ENCODE data around the gene STK26.

STK26 gene

GRCh38 chrX:132058050-132058449 is 34.9 kb downstream of the STK26 start:
- Histone ChIP-seq H3K4me3 (ENCODE audit: low read depth in 1 of 5, low read length in 5 of 5) (no peak overlapping the region), H3K27ac (ENCODE audit: low read depth, low read length) (no peak overlapping the region), H3K27me3 (ENCODE audit: control insufficient read depth in 5 of 5, insufficient read depth in 4 of 5, low read length in 5 of 5) (peaks cover 0 to 18% (median 6%) of the 10 kb centered on the region in 5 donors), H3K4me1 (ENCODE audit: control insufficient read depth in 5 of 5, insufficient read depth in 5 of 5, low read length in 5 of 5) (no peaks in the 10 kb centered on the region), H3K9me3 (ENCODE audit: control insufficient read depth in 5 of 5, low read length in 5 of 5) (no peaks in the 10 kb centered on the region), H3K36me3 (ENCODE audit: control insufficient read depth in 5 of 5, insufficient read depth in 5 of 5, low read length in 5 of 5) (no peaks in the 10 kb centered on the region), H3K9ac (ENCODE audit: low read length in 5 of 5) (no peak overlapping the region)

GRCh38 chrX:132058975-132059374 is 35.9 kb downstream of the STK26 start:
- H3K4me3 ChIP-seq (ENCODE audit: low read depth in 1 of 5, low read length in 5 of 5), result no peak overlapping the region
- no peak overlapping the region for H3K9ac ChIP-seq (ENCODE audit: low read length in 5 of 5)
- no peaks in the 10 kb centered on the region for H3K9me3 ChIP-seq (ENCODE audit: control insufficient read depth in 5 of 5, low read length in 5 of 5)
- H3K4me1 ChIP-seq (ENCODE audit: control insufficient read depth in 5 of 5, insufficient read depth in 5 of 5, low read length in 5 of 5), result no peaks in the 10 kb centered on the region
- H3K36me3 ChIP-seq (ENCODE audit: control insufficient read depth in 5 of 5, insufficient read depth in 5 of 5, low read length in 5 of 5), result no peaks in the 10 kb centered on the region
- no peak overlapping the region for H3K27ac ChIP-seq (ENCODE audit: low read depth, low read length)
- H3K27me3 ChIP-seq (ENCODE audit: control insufficient read depth in 5 of 5, insufficient read depth in 4 of 5, low read length in 5 of 5), result peaks cover 0 to 18% (median 6%) of the 10 kb centered on the region in 5 donors

- Histone ChIP-seq H3K36me3 (ENCODE audit: control insufficient read depth in 5 of 5, insufficient read depth in 5 of 5, low read length in 5 of 5) (no peaks in the 10 kb centered on the region), H3K4me3 (ENCODE audit: low read depth in 1 of 5, low read length in 5 of 5) (no peak overlapping the region), H3K9me3 (ENCODE audit: control insufficient read depth in 5 of 5, low read length in 5 of 5) (no peaks in the 10 kb centered on the region), H3K27me3 (ENCODE audit: control insufficient read depth in 5 of 5, insufficient read depth in 4 of 5, low read length in 5 of 5) (peaks cover 0 to 18% (median 6%) of the 10 kb centered on the region in 5 donors), H3K9ac (ENCODE audit: low read length in 5 of 5) (no peak overlapping the region), H3K27ac (ENCODE audit: low read depth, low read length) (no peak overlapping the region), H3K4me1 (ENCODE audit: control insufficient read depth in 5 of 5, insufficient read depth in 5 of 5, low read length in 5 of 5) (no peaks in the 10 kb centered on the region)
These were observed 37.0 kb downstream of the STK26 start for GRCh38 chrX:132059973-132060540.

GRCh38 chrX:132063334-132063733 is 40.2 kb downstream of the STK26 start:
- Histone ChIP-seq H3K9ac (ENCODE audit: low read length in 5 of 5) (no peak overlapping the region), H3K36me3 (ENCODE audit: control insufficient read depth in 5 of 5, insufficient read depth in 5 of 5, low read length in 5 of 5) (no peaks in the 10 kb centered on the region), H3K4me1 (ENCODE audit: control insufficient read depth in 5 of 5, insufficient read depth in 5 of 5, low read length in 5 of 5) (no peaks in the 10 kb centered on the region), H3K27me3 (ENCODE audit: control insufficient read depth in 5 of 5, insufficient read depth in 4 of 5, low read length in 5 of 5) (peaks cover 0 to 12% (median 0%) of the 10 kb centered on the region in 5 donors), H3K4me3 (ENCODE audit: low read depth in 1 of 5, low read length in 5 of 5) (no peak overlapping the region), H3K9me3 (ENCODE audit: control insufficient read depth in 5 of 5, low read length in 5 of 5) (no peaks in the 10 kb centered on the region), H3K27ac (ENCODE audit: low read depth, low read length) (no peak overlapping the region)

GRCh38 chrX:132063862-132064261 is 40.8 kb downstream of the STK26 start:
- Histone ChIP-seq H3K27ac (ENCODE audit: low read depth, low read length) (no peak overlapping the region), H3K4me1 (ENCODE audit: control insufficient read depth in 5 of 5, insufficient read depth in 5 of 5, low read length in 5 of 5) (no peaks in the 10 kb centered on the region), H3K36me3 (ENCODE audit: control insufficient read depth in 5 of 5, insufficient read depth in 5 of 5, low read length in 5 of 5) (no peaks in the 10 kb centered on the region), H3K27me3 (ENCODE audit: control insufficient read depth in 5 of 5, insufficient read depth in 4 of 5, low read length in 5 of 5) (peaks cover 0 to 12% (median 0%) of the 10 kb centered on the region in 5 donors), H3K9me3 (ENCODE audit: control insufficient read depth in 5 of 5, low read length in 5 of 5) (no peaks in the 10 kb centered on the region), H3K9ac (ENCODE audit: low read length in 5 of 5) (no peak overlapping the region), H3K4me3 (ENCODE audit: low read depth in 1 of 5, low read length in 5 of 5) (no peak overlapping the region)

- Histone ChIP-seq H3K36me3 (ENCODE audit: control insufficient read depth in 5 of 5, insufficient read depth in 5 of 5, low read length in 5 of 5) (no peaks in the 10 kb centered on the region), H3K9ac (ENCODE audit: low read length in 5 of 5) (no peak overlapping the region), H3K27me3 (ENCODE audit: control insufficient read depth in 5 of 5, insufficient read depth in 4 of 5, low read length in 5 of 5) (peaks cover 0 to 4% (median 2%) of the 10 kb centered on the region in 5 donors), H3K4me3 (ENCODE audit: low read depth in 1 of 5, low read length in 5 of 5) (no peak overlapping the region), H3K9me3 (ENCODE audit: control insufficient read depth in 5 of 5, low read length in 5 of 5) (no peaks in the 10 kb centered on the region), H3K4me1 (ENCODE audit: control insufficient read depth in 5 of 5, insufficient read depth in 5 of 5, low read length in 5 of 5) (no peaks in the 10 kb centered on the region), H3K27ac (ENCODE audit: low read depth, low read length) (no peak overlapping the region)
These were observed 45.3 kb downstream of the STK26 start for GRCh38 chrX:132068405-132068804.

GRCh38 chrX:132071254-132071653 is 48.2 kb downstream of the STK26 start:
- no peaks in the 10 kb centered on the region for H3K9me3 ChIP-seq (ENCODE audit: control insufficient read depth in 5 of 5, low read length in 5 of 5)
- H3K27me3 ChIP-seq (ENCODE audit: control insufficient read depth in 5 of 5, insufficient read depth in 4 of 5, low read length in 5 of 5), result peaks cover 0 to 4% (median 2%) of the 10 kb centered on the region in 5 donors
- no peak overlapping the region for H3K27ac ChIP-seq (ENCODE audit: low read depth, low read length)
- H3K4me3 ChIP-seq (ENCODE audit: low read depth in 1 of 5, low read length in 5 of 5), result no peak overlapping the region
- H3K9ac ChIP-seq (ENCODE audit: low read length in 5 of 5), result no peak overlapping the region
- no peaks in the 10 kb centered on the region for H3K36me3 ChIP-seq (ENCODE audit: control insufficient read depth in 5 of 5, insufficient read depth in 5 of 5, low read length in 5 of 5)
- no peaks in the 10 kb centered on the region for H3K4me1 ChIP-seq (ENCODE audit: control insufficient read depth in 5 of 5, insufficient read depth in 5 of 5, low read length in 5 of 5)

GRCh38 chrX:132077414-132077813 is 54.3 kb downstream of the STK26 start:
- H3K4me3 ChIP-seq (ENCODE audit: low read depth in 1 of 5, low read length in 5 of 5), result no peak overlapping the region
- H3K27me3 ChIP-seq (ENCODE audit: control insufficient read depth in 5 of 5, insufficient read depth in 4 of 5, low read length in 5 of 5), result peaks cover 0 to 6% (median 6%) of the 10 kb centered on the region in 5 donors
- H3K4me1 ChIP-seq (ENCODE audit: control insufficient read depth in 5 of 5, insufficient read depth in 5 of 5, low read length in 5 of 5), result no peaks in the 10 kb centered on the region
- H3K36me3 ChIP-seq (ENCODE audit: control insufficient read depth in 5 of 5, insufficient read depth in 5 of 5, low read length in 5 of 5), result no peaks in the 10 kb centered on the region
- no peak overlapping the region for H3K9ac ChIP-seq (ENCODE audit: low read length in 5 of 5)
- H3K27ac ChIP-seq (ENCODE audit: low read depth, low read length), result no peak overlapping the region
- no peaks in the 10 kb centered on the region for H3K9me3 ChIP-seq (ENCODE audit: control insufficient read depth in 5 of 5, low read length in 5 of 5)

- Histone ChIP-seq H3K27ac (ENCODE audit: low read depth, low read length) (no peak overlapping the region), H3K9ac (ENCODE audit: low read length in 5 of 5) (no peak overlapping the region), H3K9me3 (ENCODE audit: control insufficient read depth in 5 of 5, low read length in 5 of 5) (no peaks in the 10 kb centered on the region), H3K4me3 (ENCODE audit: low read depth in 1 of 5, low read length in 5 of 5) (no peak overlapping the region), H3K36me3 (ENCODE audit: control insufficient read depth in 5 of 5, insufficient read depth in 5 of 5, low read length in 5 of 5) (no peaks in the 10 kb centered on the region), H3K4me1 (ENCODE audit: control insufficient read depth in 5 of 5, insufficient read depth in 5 of 5, low read length in 5 of 5) (no peaks in the 10 kb centered on the region), H3K27me3 (ENCODE audit: control insufficient read depth in 5 of 5, insufficient read depth in 4 of 5, low read length in 5 of 5) (peaks cover 0 to 7% (median 7%) of the 10 kb centered on the region in 5 donors)
These were observed 54.8 kb downstream of the STK26 start for GRCh38 chrX:132077912-132078311.

GRCh38 chrX:132085786-132086185 is 62.7 kb downstream of the STK26 start:
- Histone ChIP-seq H3K4me3 (ENCODE audit: low read depth in 1 of 5, low read length in 5 of 5) (no peak overlapping the region), H3K36me3 (ENCODE audit: control insufficient read depth in 5 of 5, insufficient read depth in 5 of 5, low read length in 5 of 5) (no peaks in the 10 kb centered on the region), H3K4me1 (ENCODE audit: control insufficient read depth in 5 of 5, insufficient read depth in 5 of 5, low read length in 5 of 5) (no peaks in the 10 kb centered on the region), H3K27me3 (ENCODE audit: control insufficient read depth in 5 of 5, insufficient read depth in 4 of 5, low read length in 5 of 5) (peaks cover 4 to 17% (median 14%) of the 10 kb centered on the region in 5 donors), H3K9me3 (ENCODE audit: control insufficient read depth in 5 of 5, low read length in 5 of 5) (no peaks in the 10 kb centered on the region), H3K9ac (ENCODE audit: low read length in 5 of 5) (no peak overlapping the region), H3K27ac (ENCODE audit: low read depth, low read length) (no peak overlapping the region)

Data from subcutaneous abdominal adipose tissue (tissue), 5 donors.